DND-41 (cell line): Measurements from ENCODE around the gene PSD2.
A peak's percentile ranks its signal among the peaks of the same experiment; 100 is the strongest.

Experiments
- ATAC-seq: fragments of 200-7000 bp; cut with Tn5 transposase; 3 replicates; pipeline ENCODE4 v1.9.1; 2021; ENCODE audit warnings: low read depth; ENCODE audit not compliant: insufficient read depth
- DNase-seq: peaks from one replicate; pipeline ENCODE4 v3.0.0-alpha.2; 2020
- H2AFZ ChIP-seq: 2 replicates; pipeline ENCODE4 v1.6.0; 2012; ENCODE audit warnings: low read depth, low read length
- H3K27ac ChIP-seq: 2 replicates; pipeline ENCODE4 v1.5.1; 2012; ENCODE audit warnings: low read length, inconsistent platforms
- H3K27me3 ChIP-seq: fragments of 200-600 bp; sonication (generic); 2 replicates; pipeline ENCODE4 v1.6.0; 2012; ENCODE audit warnings: low read length, mild to moderate bottlenecking, inconsistent platforms; ENCODE audit not compliant: insufficient read depth, poor library complexity
- H3K36me3 ChIP-seq: 2 replicates; pipeline ENCODE4 v1.5.1; 2012; ENCODE audit warnings: low read length, inconsistent platforms; ENCODE audit not compliant: insufficient read depth
- H3K4me1 ChIP-seq: 2 replicates; pipeline ENCODE4 v1.5.1; 2012; ENCODE audit warnings: mild to moderate bottlenecking, low read length; ENCODE audit not compliant: insufficient read depth
- H3K4me2 ChIP-seq: 2 replicates; pipeline ENCODE4 v1.6.0; 2012; ENCODE audit warnings: mild to moderate bottlenecking, moderate library complexity, low read length, inconsistent platforms; ENCODE audit not compliant: insufficient read depth
- H3K4me3 ChIP-seq, 2 experiments: fragments of 200-600 bp in 1 of 2; shearing (Covaris generic) in 1 of 2; 2 replicates each; pipeline ENCODE4 v1.5.1; 2012 to 2016; ENCODE audit warnings: inconsistent platforms in 2 of 2, low read length in 2 of 2, mild to moderate bottlenecking in 2 of 2, low read depth in 1 of 2, moderate library complexity in 1 of 2
- H3K79me2 ChIP-seq: 2 replicates; pipeline ENCODE4 v1.6.0; 2012; ENCODE audit warnings: low read length, inconsistent platforms; ENCODE audit not compliant: insufficient read depth
- H3K9ac ChIP-seq: 2 replicates; pipeline ENCODE4 v1.6.0; 2012; ENCODE audit warnings: low read depth, mild to moderate bottlenecking, inconsistent platforms, low read length, moderate library complexity
- H3K9me3 ChIP-seq: 2 replicates; pipeline ENCODE4 v1.5.1; 2012; ENCODE audit warnings: low read length, moderate library complexity, mild to moderate bottlenecking, inconsistent platforms; ENCODE audit not compliant: insufficient read depth, severe bottlenecking
- H4K20me1 ChIP-seq: 2 replicates; pipeline ENCODE4 v1.6.0; 2012; ENCODE audit warnings: low read length; ENCODE audit not compliant: insufficient read depth
- CTCF ChIP-seq: IDR thresholded peaks from 2 replicates; pipeline ENCODE4 v1.5.1; 2012; ENCODE audit warnings: borderline replicate concordance, low read length, moderate library complexity, mild to moderate bottlenecking; ENCODE audit not compliant: poor library complexity, severe bottlenecking; ENCODE audit errors: extremely low read depth
- EZH2 ChIP-seq: IDR thresholded peaks from 3 replicates; pipeline ENCODE4 v1.6.1; 2012; ENCODE audit warnings: borderline replicate concordance, low read depth, mild to moderate bottlenecking, moderate library complexity, low read length, inconsistent platforms; ENCODE audit not compliant: severe bottlenecking

Gene PSD2

GRCh38 chr5:139863855-139864558, 68.4 kb downstream of the PSD2 start:
- H3K9me3 ChIP-seq, result no peaks in the 10 kb centered on the region
- H2AFZ ChIP-seq, result no peak overlapping the region
- no peak overlapping the region for H3K27ac ChIP-seq
- H3K4me1 ChIP-seq, result no peaks in the 10 kb centered on the region
- H3K36me3 ChIP-seq, result no peaks in the 10 kb centered on the region
- H3K27me3 ChIP-seq, result peaks cover 13% of the 10 kb centered on the region
- TF ChIP-seq EZH2 (no peak), CTCF (peak; percentile 86)
- DNase-seq, result peak; percentile 50
- ATAC-seq, result peak; percentile 76
- no peak overlapping the region for H3K4me2 ChIP-seq
- H3K4me3 ChIP-seq, result no peak overlapping the region
- H3K9ac ChIP-seq, result no peak overlapping the region
- H4K20me1 ChIP-seq, result no peaks in the 10 kb centered on the region; the same call in 1 of the 2 replicates
- no peaks in the 10 kb centered on the region for H3K79me2 ChIP-seq

GRCh38 chr5:139864716-139865483, 69.3 kb downstream of the PSD2 start:
- Histone ChIP-seq H3K27me3 (peaks cover 11% of the 10 kb centered on the region), H4K20me1 (no peaks in the 10 kb centered on the region; the same call in 1 of the 2 replicates), H3K4me1 (no peaks in the 10 kb centered on the region), H3K27ac (no peak overlapping the region), H3K4me2 (no peak overlapping the region), H3K9ac (no peak overlapping the region), H2AFZ (no peak overlapping the region), H3K9me3 (no peaks in the 10 kb centered on the region), H3K36me3 (no peaks in the 10 kb centered on the region), H3K79me2 (no peaks in the 10 kb centered on the region), H3K4me3 (no peak overlapping the region)
- no peak for DNase-seq
- TF ChIP-seq EZH2 (no peak), CTCF (no peak)
- ATAC-seq, result no peak

- Histone ChIP-seq H2AFZ (no peak overlapping the region), H3K27me3 (peaks cover 22% of the 10 kb centered on the region), H3K4me1 (no peaks in the 10 kb centered on the region), H3K4me2 (no peak overlapping the region), H3K4me3 (no peak overlapping the region), H3K27ac (no peak overlapping the region), H3K36me3 (no peaks in the 10 kb centered on the region), H3K79me2 (no peaks in the 10 kb centered on the region), H3K9ac (no peak overlapping the region), H3K9me3 (no peaks in the 10 kb centered on the region), H4K20me1 (no peaks in the 10 kb centered on the region; the same call in 1 of the 2 replicates)
- TF ChIP-seq EZH2, result no peak
- TF ChIP-seq CTCF, result no peak
- DNase-seq (no peak), ATAC-seq (no peak)
Observed at GRCh38 chr5:139867109-139867508, 71.5 kb downstream of the PSD2 start.
